GM21619 (cell line): ENCODE measurements around the gene TRRAP.

ENCODE experiments used
- ATAC-seq: cut with Tn5 transposase; IDR thresholded peaks from one replicate; pipeline ENCODE4 v1.9.1; 2021; ENCODE audit not compliant: unreplicated experiment

The TRRAP gene

GRCh38 chr7:98985406-98985805 lies 107.1 kb downstream of the TRRAP start:
- ATAC-seq, result no peak

GRCh38 chr7:98985945-98986344 lies 107.6 kb downstream of the TRRAP start:
- no peak for ATAC-seq

GRCh38 chr7:98988641-98989040 lies 110.3 kb downstream of the TRRAP start:
- no peak for ATAC-seq

- no peak for ATAC-seq
Observed at GRCh38 chr7:98990356-98990755, 112.0 kb downstream of the TRRAP start.

- no peak for ATAC-seq
Observed at GRCh38 chr7:98991141-98991540, 112.8 kb downstream of the TRRAP start.

- no peak for ATAC-seq
Observed at GRCh38 chr7:98992076-98992475, 113.7 kb downstream of the TRRAP start.

- ATAC-seq, result no peak
Observed at GRCh38 chr7:98993024-98993897, 114.9 kb downstream of the TRRAP start.

GRCh38 chr7:98994046-98994944 lies 116.0 kb downstream of the TRRAP start:
- no peak for ATAC-seq

GRCh38 chr7:98995111-98995510 lies 116.8 kb downstream of the TRRAP start:
- no peak for ATAC-seq

- no peak for ATAC-seq
Observed at GRCh38 chr7:98995523-98996149, 117.3 kb downstream of the TRRAP start.

GRCh38 chr7:98996150-98996552 lies 117.8 kb downstream of the TRRAP start:
- no peak for ATAC-seq

GRCh38 chr7:98997846-98998245 lies 119.5 kb downstream of the TRRAP start:
- ATAC-seq, result no peak

GRCh38 chr7:98998821-98999725 lies 120.7 kb downstream of the TRRAP start:
- ATAC-seq, result no peak

GRCh38 chr7:99000196-99000903 lies 122.0 kb downstream of the TRRAP start:
- no peak for ATAC-seq

GRCh38 chr7:99000904-99001465 lies 122.7 kb downstream of the TRRAP start:
- no peak for ATAC-seq

- ATAC-seq, result no peak
Observed at GRCh38 chr7:99001482-99002147, 123.3 kb downstream of the TRRAP start.

- ATAC-seq, result no peak
Observed at GRCh38 chr7:99002148-99002826, 124.0 kb downstream of the TRRAP start.

- ATAC-seq, result no peak
Observed at GRCh38 chr7:99002827-99003212, 124.5 kb downstream of the TRRAP start.
